ENCODE data around the gene SMARCA1. TPM values are rescaled to one million over a fixed set of nuclear protein-coding genes. Genes with fewer than 3 reads are reported as not detected.

The SMARCA1 gene
- total RNA-seq, 1 donor from 2014 or later: 6.8 TPM

DNA sequence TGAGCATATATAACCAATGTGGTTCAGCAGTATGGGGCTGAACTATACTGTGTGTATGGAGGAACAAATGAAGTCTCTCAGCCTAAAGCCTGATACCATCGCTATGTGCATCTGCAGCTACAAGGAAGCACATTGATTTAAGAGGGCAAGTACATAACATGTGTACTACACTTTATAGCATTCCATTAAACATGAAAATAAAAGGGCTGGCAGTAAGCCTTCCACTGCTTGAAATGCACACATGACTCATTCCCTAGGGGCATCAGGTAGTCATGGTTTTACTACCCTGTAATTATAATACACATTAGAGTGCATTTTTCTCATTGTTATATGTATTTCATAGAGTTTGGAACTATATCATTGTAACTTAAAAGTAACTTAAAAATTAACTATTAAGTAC lies 51.2 kb downstream of the SMARCA1 start:
- DNase-seq (ENCODE audit: low read depth): peak; percentile 30
- FAIRE-seq: peak; percentile 32
- H3K27me3 ChIP-seq (ENCODE audit: control insufficient read depth, insufficient read depth, low read length): no peaks in the 10 kb centered on the region

DNA sequence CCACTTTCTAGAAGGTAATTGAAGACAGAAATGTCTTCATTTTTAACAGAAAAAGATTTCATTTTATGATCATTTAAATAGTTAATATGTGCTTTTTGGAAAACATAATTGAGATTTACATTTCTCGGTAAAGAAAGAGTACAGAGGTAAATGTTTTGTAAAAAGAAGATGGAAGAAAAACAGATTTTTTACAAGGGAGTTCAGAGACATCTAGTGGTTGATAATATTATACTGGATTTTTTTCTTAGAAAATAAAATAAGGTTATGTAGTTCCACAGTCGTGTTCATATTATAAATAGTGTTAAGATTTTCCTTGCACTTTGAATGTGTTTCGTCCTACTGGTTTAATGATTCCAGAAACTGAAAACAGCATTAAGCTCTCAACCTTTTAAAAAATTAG lies 60.6 kb downstream of the SMARCA1 start:
- no peak for FAIRE-seq
- DNase-seq (ENCODE audit: low read depth): no peak

More for the DNA sequence above, 51.2 kb downstream of the SMARCA1 start:
- TF ChIP-seq, protein P1, sequence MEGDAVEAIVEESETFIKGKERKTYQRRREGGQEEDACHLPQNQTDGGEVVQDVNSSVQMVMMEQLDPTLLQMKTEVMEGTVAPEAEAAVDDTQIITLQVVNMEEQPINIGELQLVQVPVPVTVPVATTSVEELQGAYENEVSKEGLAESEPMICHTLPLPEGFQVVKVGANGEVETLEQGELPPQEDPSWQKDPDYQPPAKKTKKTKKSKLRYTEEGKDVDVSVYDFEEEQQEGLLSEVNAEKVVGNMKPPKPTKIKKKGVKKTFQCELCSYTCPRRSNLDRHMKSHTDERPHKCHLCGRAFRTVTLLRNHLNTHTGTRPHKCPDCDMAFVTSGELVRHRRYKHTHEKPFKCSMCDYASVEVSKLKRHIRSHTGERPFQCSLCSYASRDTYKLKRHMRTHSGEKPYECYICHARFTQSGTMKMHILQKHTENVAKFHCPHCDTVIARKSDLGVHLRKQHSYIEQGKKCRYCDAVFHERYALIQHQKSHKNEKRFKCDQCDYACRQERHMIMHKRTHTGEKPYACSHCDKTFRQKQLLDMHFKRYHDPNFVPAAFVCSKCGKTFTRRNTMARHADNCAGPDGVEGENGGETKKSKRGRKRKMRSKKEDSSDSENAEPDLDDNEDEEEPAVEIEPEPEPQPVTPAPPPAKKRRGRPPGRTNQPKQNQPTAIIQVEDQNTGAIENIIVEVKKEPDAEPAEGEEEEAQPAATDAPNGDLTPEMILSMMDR (IDR thresholded peaks at IDR 0.05; ENCODE audit: insufficient read depth, low read length, severe bottlenecking): no peak
- H3K36me3 ChIP-seq (ENCODE audit: control insufficient read depth, insufficient read depth, low read length): no peaks in the 10 kb centered on the region
- H3K4me3 ChIP-seq (ENCODE audit: low read depth, low read length): no peak overlapping the region

DNA sequence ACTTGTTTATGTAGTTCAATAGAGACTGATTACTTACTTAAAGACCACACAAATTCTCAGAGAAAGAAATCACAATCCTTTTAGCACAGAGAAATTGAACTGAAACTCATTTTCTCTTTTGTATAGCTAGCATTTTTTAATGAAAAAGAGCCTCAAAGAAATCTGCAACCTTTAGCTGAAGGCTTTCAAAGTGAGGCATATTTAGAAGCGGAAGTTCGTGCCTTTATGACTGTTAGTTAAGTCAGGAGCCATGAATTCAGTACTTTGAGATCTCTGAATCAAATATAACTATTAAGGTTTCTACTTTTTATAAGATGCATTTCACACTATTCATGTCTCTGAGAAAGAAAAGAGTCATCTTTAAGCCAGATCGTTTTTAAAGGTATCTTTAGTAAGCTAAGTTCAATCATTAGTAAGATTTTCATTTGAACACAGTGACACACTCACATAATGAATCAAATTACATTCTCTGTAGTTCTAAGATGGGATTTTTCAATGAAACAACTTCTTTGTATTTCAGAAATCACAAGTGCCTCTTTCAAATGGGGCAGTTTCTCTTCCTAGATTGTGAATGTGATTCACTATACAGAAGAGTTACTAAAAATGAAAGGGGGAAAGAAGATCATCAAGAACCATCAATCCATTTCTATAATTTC lies 61.4 kb downstream of the SMARCA1 start:
- H3K4me3 ChIP-seq (ENCODE audit: low read depth, low read length): no peak overlapping the region
- no peak for FAIRE-seq
- H3K36me3 ChIP-seq (ENCODE audit: control insufficient read depth, insufficient read depth, low read length): no peaks in the 10 kb centered on the region
- TF ChIP-seq, protein P1 (IDR thresholded peaks at IDR 0.05; ENCODE audit: insufficient read depth, low read length, severe bottlenecking): no peak
- H3K27me3 ChIP-seq (ENCODE audit: control insufficient read depth, insufficient read depth, low read length): no peaks in the 10 kb centered on the region
- DNase-seq (ENCODE audit: low read depth): no peak

More for the DNA sequence above, 60.6 kb downstream of the SMARCA1 start:
- H3K36me3 ChIP-seq (ENCODE audit: control insufficient read depth, insufficient read depth, low read length): no peaks in the 10 kb centered on the region
- H3K27me3 ChIP-seq (ENCODE audit: control insufficient read depth, insufficient read depth, low read length): no peaks in the 10 kb centered on the region
- H3K4me3 ChIP-seq (ENCODE audit: low read depth, low read length): no peak overlapping the region
- TF ChIP-seq, protein P1 (IDR thresholded peaks at IDR 0.05; ENCODE audit: insufficient read depth, low read length, severe bottlenecking): no peak

DNA sequence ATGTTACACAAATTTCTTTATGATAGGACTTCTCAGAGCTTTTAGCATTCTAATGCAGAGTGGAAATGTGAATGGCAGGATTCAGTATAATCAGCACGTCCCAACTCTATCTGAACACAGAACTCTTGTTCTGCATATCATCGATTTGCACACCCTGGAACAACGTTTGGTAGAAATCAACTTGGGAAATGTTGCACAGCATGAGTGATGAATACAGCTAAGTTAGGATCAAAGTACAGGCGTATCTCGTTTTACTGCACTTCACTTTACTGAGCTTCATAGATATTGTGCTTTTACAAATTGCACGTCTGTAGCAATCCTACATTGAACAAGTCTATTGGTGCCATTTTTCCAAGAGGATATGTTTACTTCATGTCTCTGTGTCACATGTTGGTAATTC lies 70.8 kb downstream of the SMARCA1 start:
- TF ChIP-seq, protein P1 (IDR thresholded peaks at IDR 0.05; ENCODE audit: insufficient read depth, low read length, severe bottlenecking): no peak
- H3K27me3 ChIP-seq (ENCODE audit: control insufficient read depth, insufficient read depth, low read length): no peaks in the 10 kb centered on the region
- no peak for DNase-seq (ENCODE audit: low read depth)
- H3K36me3 ChIP-seq (ENCODE audit: control insufficient read depth, insufficient read depth, low read length): no peaks in the 10 kb centered on the region
- no peak overlapping the region for H3K4me3 ChIP-seq (ENCODE audit: low read depth, low read length)
- no peak for FAIRE-seq

DNA sequence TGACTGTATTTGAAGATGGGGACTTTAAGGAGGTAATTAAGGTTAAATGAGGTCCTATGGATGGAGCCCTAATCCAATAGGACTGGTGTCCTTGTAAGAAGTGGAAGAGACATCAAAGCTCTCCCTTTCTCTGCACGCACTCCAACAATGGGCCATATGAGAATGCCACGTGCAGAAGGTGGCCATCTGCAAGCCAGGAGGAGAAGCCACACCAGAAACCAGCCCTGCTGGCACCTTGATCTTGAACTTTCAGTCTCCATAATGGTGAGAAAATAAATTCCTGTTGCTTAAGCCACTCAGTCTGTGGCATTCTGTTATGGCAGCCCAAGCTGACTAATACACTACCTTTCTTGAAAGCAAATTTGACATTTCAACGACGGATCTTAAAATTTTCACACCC lies 73.2 kb downstream of the SMARCA1 start:
- TF ChIP-seq, protein P1 (IDR thresholded peaks at IDR 0.05; ENCODE audit: insufficient read depth, low read length, severe bottlenecking): no peak
- DNase-seq (ENCODE audit: low read depth) (no peak), FAIRE-seq (peak; percentile 70)
- Histone ChIP-seq H3K4me3 (ENCODE audit: low read depth, low read length) (no peak overlapping the region), H3K36me3 (ENCODE audit: control insufficient read depth, insufficient read depth, low read length) (no peaks in the 10 kb centered on the region), H3K27me3 (ENCODE audit: control insufficient read depth, insufficient read depth, low read length) (no peaks in the 10 kb centered on the region)

DNA sequence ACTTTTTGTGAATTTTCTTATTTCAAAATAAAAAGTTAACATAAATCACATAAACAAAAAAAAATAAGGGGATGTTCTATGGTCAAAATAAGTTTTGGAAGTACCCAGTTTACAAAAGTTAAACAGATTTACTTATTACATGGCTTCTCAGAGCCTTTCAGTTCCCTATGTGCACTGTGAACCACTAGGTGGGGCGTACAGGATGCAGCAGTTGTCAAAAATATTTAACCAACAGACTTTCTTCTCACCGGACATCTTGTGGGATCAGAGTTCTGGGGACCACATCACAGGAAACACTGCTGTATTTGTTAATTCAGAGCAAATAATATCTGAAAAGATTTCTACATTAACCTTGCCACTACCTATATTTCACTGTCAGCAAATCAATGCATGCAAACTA lies 74.1 kb downstream of the SMARCA1 start:
- H3K4me3 ChIP-seq (ENCODE audit: low read depth, low read length): no peak overlapping the region
- no peak for DNase-seq (ENCODE audit: low read depth)
- FAIRE-seq: no peak

More for the DNA sequence above, 74.1 kb downstream of the SMARCA1 start:
- TF ChIP-seq, protein P1 (IDR thresholded peaks at IDR 0.05; ENCODE audit: insufficient read depth, low read length, severe bottlenecking): no peak
- Histone ChIP-seq H3K36me3 (ENCODE audit: control insufficient read depth, insufficient read depth, low read length) (no peaks in the 10 kb centered on the region), H3K27me3 (ENCODE audit: control insufficient read depth, insufficient read depth, low read length) (no peaks in the 10 kb centered on the region)
